ENCODE data around the gene DNAH14. TPM values are rescaled to one million over a fixed set of nuclear protein-coding genes. Genes with fewer than 3 reads are reported as not detected.

DNAH14 gene
- total RNA-seq, 1 donor from 2014 or later = 3.0 TPM

DNA sequence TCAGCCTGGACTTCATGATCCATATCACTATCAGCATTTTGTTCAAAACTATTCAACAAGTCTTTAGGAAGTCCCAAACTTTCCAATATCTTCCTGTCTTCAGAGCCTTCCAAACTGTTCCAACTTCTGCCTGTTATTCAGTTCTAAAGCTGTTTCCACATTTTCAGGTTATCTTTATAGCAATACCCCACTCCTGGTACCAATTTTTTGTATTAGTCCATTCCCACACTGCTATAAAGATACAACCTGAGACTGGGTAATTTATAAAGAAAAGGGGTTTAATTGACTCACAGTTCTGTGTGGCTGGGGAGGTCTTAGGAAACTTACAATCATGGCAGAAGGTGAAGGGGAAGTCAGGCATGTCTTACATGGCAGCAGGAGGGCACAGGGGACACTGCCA, 18.3 kb upstream of the DNAH14 start:
- H3K36me3 ChIP-seq = no peaks in the 10 kb centered on the region
- peaks cover 24% of the 10 kb centered on the region for H3K27me3 ChIP-seq (ENCODE audit: low read depth)
- intact Hi-C loops (cut with micrococcal nuclease) = no loop called here
- DNase-seq = no peak
- TF ChIP-seq CTCF (IDR thresholded peaks at IDR 0.05; ENCODE audit: borderline replicate concordance) = no peak
- no peaks in the 10 kb centered on the region for H3K4me1 ChIP-seq
- H3K4me3 ChIP-seq = no peak overlapping the region
- H3K27ac ChIP-seq (replicated peaks) = no peak overlapping the region
- H3K9me3 ChIP-seq (replicated peaks) = peaks cover 42% of the 10 kb centered on the region

DNA sequence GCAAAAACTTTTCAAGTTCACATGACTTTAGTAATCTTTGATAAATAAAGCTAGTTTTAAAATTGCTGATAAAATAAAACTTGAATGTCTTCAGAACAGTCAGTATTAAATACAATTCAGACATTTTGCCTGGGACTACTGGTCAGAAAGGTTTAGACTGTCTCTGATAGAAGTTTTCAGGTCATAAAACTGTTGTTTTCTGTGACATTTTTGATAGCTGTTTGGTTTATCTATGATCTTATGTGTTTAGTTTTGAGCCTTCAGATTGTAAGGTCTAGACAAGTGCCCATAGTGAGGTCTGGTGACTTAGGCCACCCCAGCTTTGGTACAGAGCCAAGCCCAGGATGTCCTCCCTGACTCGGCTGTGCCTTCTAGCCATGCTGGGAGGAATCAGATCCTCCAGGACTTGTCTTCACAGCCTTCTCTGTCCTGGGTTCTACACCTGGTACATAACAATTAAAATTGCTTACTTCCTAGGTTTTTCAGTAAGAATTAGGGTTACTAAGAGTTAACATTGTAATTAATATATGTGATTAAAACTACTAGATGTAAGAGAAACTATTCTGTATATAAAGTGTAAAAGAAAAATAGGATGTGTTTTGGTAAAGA, 15.1 kb upstream of the DNAH14 start:
- intact Hi-C loops (cut with micrococcal nuclease) = no loop called here
- H3K36me3 ChIP-seq = no peaks in the 10 kb centered on the region
- H3K4me1 ChIP-seq = no peaks in the 10 kb centered on the region
- DNase-seq = no peak
- H3K27ac ChIP-seq (replicated peaks) = no peak overlapping the region
- peaks cover 42% of the 10 kb centered on the region for H3K9me3 ChIP-seq (replicated peaks)
- no peak for TF ChIP-seq CTCF (IDR thresholded peaks at IDR 0.05; ENCODE audit: borderline replicate concordance)
- peaks cover 5% of the 10 kb centered on the region for H3K27me3 ChIP-seq (ENCODE audit: low read depth)
- no peak overlapping the region for H3K4me3 ChIP-seq

DNA sequence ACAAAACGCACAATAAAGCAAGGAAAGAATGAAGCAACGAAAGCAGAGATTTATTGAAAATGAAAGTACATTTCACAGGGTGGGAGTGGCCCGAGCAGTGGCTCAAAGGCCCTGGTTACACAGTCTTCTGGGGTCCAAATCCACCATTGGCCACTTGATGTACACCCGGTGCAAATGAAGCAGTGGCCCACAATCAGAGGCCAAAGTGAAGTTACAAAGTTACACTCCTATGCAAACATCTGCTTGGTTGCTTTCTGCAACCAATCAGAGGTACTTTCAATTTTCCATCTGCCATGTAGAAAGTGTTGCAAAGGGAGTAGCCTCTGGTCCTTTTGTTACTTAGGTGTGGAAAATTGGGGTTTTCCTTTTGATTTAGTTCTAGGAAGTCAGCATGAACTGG, 10.0 kb upstream of the DNAH14 start:
- TF ChIP-seq CTCF (IDR thresholded peaks at IDR 0.05; ENCODE audit: borderline replicate concordance) = no peak
- intact Hi-C loops (cut with micrococcal nuclease) = no loop called here
- no peaks in the 10 kb centered on the region for H3K36me3 ChIP-seq
- peaks cover 10% of the 10 kb centered on the region for H3K9me3 ChIP-seq (replicated peaks)
- no peaks in the 10 kb centered on the region for H3K4me1 ChIP-seq
- no peak overlapping the region for H3K4me3 ChIP-seq
- no peaks in the 10 kb centered on the region for H3K27me3 ChIP-seq (ENCODE audit: low read depth)
- DNase-seq = no peak
- H3K27ac ChIP-seq (replicated peaks) = no peak overlapping the region

DNA sequence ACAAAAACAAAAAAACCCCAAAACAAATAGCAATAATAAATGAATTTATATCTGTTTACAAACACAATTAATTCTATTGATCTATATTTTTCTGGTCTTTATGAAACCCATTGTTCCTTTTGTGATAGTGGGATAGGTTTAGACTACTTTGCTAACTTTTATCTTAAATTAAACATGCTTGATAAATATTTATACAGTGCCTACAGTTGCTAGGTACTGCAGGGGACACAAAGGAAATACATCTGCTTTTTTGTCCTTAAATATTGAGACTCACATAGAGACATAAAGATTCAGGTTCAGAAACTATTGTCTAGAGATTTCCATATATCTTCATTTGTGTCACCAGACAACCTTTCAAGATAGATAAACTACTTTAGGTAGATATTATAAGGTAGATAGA, 8.5 kb upstream of the DNAH14 start:
- Histone ChIP-seq H3K4me3 (no peak overlapping the region), H3K4me1 (no peaks in the 10 kb centered on the region), H3K27ac (replicated peaks) (no peak overlapping the region), H3K36me3 (no peaks in the 10 kb centered on the region), H3K27me3 (ENCODE audit: low read depth) (no peaks in the 10 kb centered on the region), H3K9me3 (replicated peaks) (no peaks in the 10 kb centered on the region)
- intact Hi-C loops (cut with micrococcal nuclease) = no loop called here
- no peak for DNase-seq
- TF ChIP-seq CTCF (IDR thresholded peaks at IDR 0.05; ENCODE audit: borderline replicate concordance) = no peak

DNA sequence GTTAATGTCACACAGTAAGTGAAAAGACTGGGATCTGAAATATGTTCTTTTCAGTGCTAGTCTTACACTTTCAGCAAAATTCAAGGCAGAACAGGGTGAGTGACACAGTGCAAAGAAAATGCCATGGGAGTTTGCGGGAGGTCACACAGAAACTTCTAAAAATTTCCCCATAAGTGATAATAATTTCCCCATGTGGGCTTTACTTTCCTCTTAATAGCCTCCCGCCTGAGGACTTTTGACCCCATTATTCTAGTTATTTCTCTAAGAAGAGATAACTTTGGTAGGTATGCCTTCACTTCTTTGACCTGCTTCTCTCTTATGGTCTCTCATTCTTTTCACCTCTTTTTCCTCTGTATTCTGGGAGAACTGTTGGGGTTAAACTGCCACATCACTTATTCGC, 8.1 kb upstream of the DNAH14 start:
- no peak for DNase-seq
- H3K27me3 ChIP-seq (ENCODE audit: low read depth) = no peaks in the 10 kb centered on the region
- no peaks in the 10 kb centered on the region for H3K36me3 ChIP-seq
- TF ChIP-seq CTCF (IDR thresholded peaks at IDR 0.05; ENCODE audit: borderline replicate concordance) = no peak
- no peaks in the 10 kb centered on the region for H3K4me1 ChIP-seq
- no peaks in the 10 kb centered on the region for H3K9me3 ChIP-seq (replicated peaks)
- intact Hi-C loops (cut with micrococcal nuclease) = no loop called here
- no peak overlapping the region for H3K4me3 ChIP-seq
- no peak overlapping the region for H3K27ac ChIP-seq (replicated peaks)
